ENCODE data around the gene PADI2.

Gene PADI2

GRCh38 chr1:17099616-17100340 is 19.5 kb downstream of the PADI2 start:
- no peak for DNase-seq (ENCODE audit: low read depth)
- no peak overlapping the region for H3K4me3 ChIP-seq (replicated peaks; ENCODE audit: low read depth, low read length)
- no peak for TF ChIP-seq CTCF (IDR thresholded peaks at IDR 0.05; ENCODE audit: low read length, missing control alignments)

GRCh38 chr1:17098446-17099317 is 20.6 kb downstream of the PADI2 start:
- DNase-seq (ENCODE audit: low read depth): peak; percentile 15
- TF ChIP-seq CTCF (IDR thresholded peaks at IDR 0.05; ENCODE audit: low read length, missing control alignments): no peak
- no peak overlapping the region for H3K4me3 ChIP-seq (replicated peaks; ENCODE audit: low read depth, low read length)

GRCh38 chr1:17097787-17098186 is 21.5 kb downstream of the PADI2 start:
- no peak overlapping the region for H3K4me3 ChIP-seq (replicated peaks; ENCODE audit: low read depth, low read length)
- DNase-seq (ENCODE audit: low read depth): no peak
- TF ChIP-seq CTCF (IDR thresholded peaks at IDR 0.05; ENCODE audit: low read length, missing control alignments): no peak

- TF ChIP-seq CTCF (IDR thresholded peaks at IDR 0.05; ENCODE audit: low read length, missing control alignments): no peak
- no peak for DNase-seq (ENCODE audit: low read depth)
- no peak overlapping the region for H3K4me3 ChIP-seq (replicated peaks; ENCODE audit: low read depth, low read length)
These were observed 22.1 kb downstream of the PADI2 start for GRCh38 chr1:17097147-17097546.

GRCh38 chr1:17096584-17096983 is 22.7 kb downstream of the PADI2 start:
- no peak for TF ChIP-seq CTCF (IDR thresholded peaks at IDR 0.05; ENCODE audit: low read length, missing control alignments)
- H3K4me3 ChIP-seq (replicated peaks; ENCODE audit: low read depth, low read length): no peak overlapping the region
- no peak for DNase-seq (ENCODE audit: low read depth)

GRCh38 chr1:17095141-17095540 is 24.1 kb downstream of the PADI2 start:
- no peak for TF ChIP-seq CTCF (IDR thresholded peaks at IDR 0.05; ENCODE audit: low read length, missing control alignments)
- H3K4me3 ChIP-seq (replicated peaks; ENCODE audit: low read depth, low read length): no peak overlapping the region
- DNase-seq (ENCODE audit: low read depth): no peak

All from fibroblast of pulmonary artery (primary cell).